ENCODE measurements around the gene ATAD5.
A peak's percentile ranks its signal among the peaks of the same experiment; 100 is the strongest.
"Not testable (repeated sequence)": the region's sequence is repeated elsewhere in the genome, so short reads cannot be mapped to it uniquely, and the experiment has no call there.

Gene ATAD5

GRCh38 chr17:30824002-30824355 lies 7.8 kb upstream of the ATAD5 start:
- no peak for DNase-seq (ENCODE audit: low read depth)

GRCh38 chr17:30824356-30825145 lies 7.2 kb upstream of the ATAD5 start, which contains the start of gene CRLF3:
CRLF3 (minus strand) TSS chr17:30824692; CDS start chr17:30824651, 41 bp downstream.
- DNase-seq (ENCODE audit: low read depth) = peak; percentile 83

- no peak for DNase-seq (ENCODE audit: low read depth)
Observed at GRCh38 chr17:30827082-30827481, 4.7 kb upstream of the ATAD5 start.

GRCh38 chr17:30829022-30829421 lies 2.7 kb upstream of the ATAD5 start:
- no peak for DNase-seq (ENCODE audit: low read depth)

- DNase-seq (ENCODE audit: low read depth) = no peak
Observed at GRCh38 chr17:30831257-30831656, 509 bp upstream of the ATAD5 start.

GRCh38 chr17:30832438-30833124 lies 815 bp downstream of the ATAD5 start:
- no peak for DNase-seq (ENCODE audit: low read depth)

- no peak for DNase-seq (ENCODE audit: low read depth)
Observed at GRCh38 chr17:30838202-30838807, 6.5 kb downstream of the ATAD5 start.

GRCh38 chr17:30840771-30841170 lies 9.0 kb downstream of the ATAD5 start:
- DNase-seq (ENCODE audit: low read depth) = no peak

GRCh38 chr17:30848021-30848420 lies 16.3 kb downstream of the ATAD5 start:
- no peak for DNase-seq (ENCODE audit: low read depth)

GRCh38 chr17:30854146-30854545 lies 22.4 kb downstream of the ATAD5 start:
- no peak for DNase-seq (ENCODE audit: low read depth)

GRCh38 chr17:30858556-30859250 lies 26.9 kb downstream of the ATAD5 start:
- DNase-seq (ENCODE audit: low read depth) = no peak

- DNase-seq (ENCODE audit: low read depth) = no peak
Observed at GRCh38 chr17:30864636-30865035, 32.9 kb downstream of the ATAD5 start.

- no peak for DNase-seq (ENCODE audit: low read depth)
Observed at GRCh38 chr17:30869005-30869404, 37.2 kb downstream of the ATAD5 start.

- DNase-seq (ENCODE audit: low read depth) = no peak
Observed at GRCh38 chr17:30886187-30886586, 54.4 kb downstream of the ATAD5 start.

GRCh38 chr17:30894236-30894635 lies 62.5 kb downstream of the ATAD5 start:
- no peak for DNase-seq (ENCODE audit: low read depth)

- DNase-seq (ENCODE audit: low read depth) = no peak
Observed at GRCh38 chr17:30897311-30897710, 65.5 kb downstream of the ATAD5 start.

GRCh38 chr17:30905742-30906100 lies 74.0 kb downstream of the ATAD5 start:
- no peak for DNase-seq (ENCODE audit: low read depth)

GRCh38 chr17:30906101-30906911 lies 74.5 kb downstream of the ATAD5 start, which contains the start of gene TEFM:
TEFM (minus strand) TSS chr17:30906238; CDS start chr17:30906198, 40 bp downstream.
- peak; percentile 83 for DNase-seq (ENCODE audit: low read depth)

- DNase-seq (ENCODE audit: low read depth) = no peak
Observed at GRCh38 chr17:30908717-30909420, 77.1 kb downstream of the ATAD5 start.

GRCh38 chr17:30910151-30910550 lies 78.4 kb downstream of the ATAD5 start:
- DNase-seq (ENCODE audit: low read depth) = not testable (repeated sequence)

- DNase-seq (ENCODE audit: low read depth) = no peak
Observed at GRCh38 chr17:30913955-30914354, 82.2 kb downstream of the ATAD5 start.
